H1 (cell line): ENCODE measurements around the gene CRABP1. TPM values are rescaled to one million over a fixed set of nuclear protein-coding genes. Genes with fewer than 3 reads are reported as not detected.

Experiments
- CBX8 ChIP-seq: fragments of 300-800, 300-1000 bp; sonication (generic); IDR thresholded peaks from 2 replicates; pipeline ENCODE4 v1.7.1; 2016; ENCODE audit warnings: low read depth, low read length, borderline replicate concordance
- CHD1 ChIP-seq: IDR thresholded peaks from 2 replicates; pipeline ENCODE4 v1.6.1; 2012; ENCODE audit warnings: low read depth, low read length, improper control_type of control experiment
- EGR1 ChIP-seq: IDR thresholded peaks from 2 replicates; pipeline ENCODE4 v1.6.1; 2011; ENCODE audit warnings: low read depth, low read length, borderline replicate concordance
- GABPA ChIP-seq: IDR thresholded peaks from 2 replicates; pipeline ENCODE4 v1.6.1; 2011; ENCODE audit warnings: mild to moderate bottlenecking, low read length, moderate library complexity, borderline replicate concordance; ENCODE audit not compliant: insufficient read depth
- SP2 ChIP-seq: IDR thresholded peaks from 2 replicates; pipeline ENCODE4 v1.6.1; 2012; ENCODE audit warnings: mild to moderate bottlenecking, low read length, inconsistent platforms
- TAF1 ChIP-seq: IDR thresholded peaks from 2 replicates; pipeline ENCODE4 v1.6.1; 2011; ENCODE audit warnings: mild to moderate bottlenecking, low read depth, low read length
- polyA plus RNA-seq, 7 experiments: library from polyadenylated mRNA; depleted of rRNA in 3 of 7; stranded (reverse) in 5 of 7; unstranded in 2 of 7; fragments of >200 nt in 5 of 7; fragments of 200-250 nt in 2 of 7; gene quantifications; 1 replicate in 5 of 7; 2 replicates in 1 of 7; 4 replicates in 1 of 7; pipeline versions ENCODE4 v1.2.1 to v1.2.3, GENCODE V29; 2011 to 2013; ENCODE audit warnings: missing spikeins in 2 of 7, mixed read lengths in 2 of 7
- total RNA-seq: library from RNA; stranded (reverse); fragmentation: NEBNext Ultra II Directional; extraction: Animal tissue kit (Norgen Biotek cat#: 25700); gene quantifications from 2 replicates; pipeline ENCODE4 v1.2.1, GENCODE V29; 2021
- TF ChIP-seq, protein P1 (sequence below): IDR thresholded peaks from 2 replicates; pipeline ENCODE4 v1.6.1; 2012; ENCODE audit warnings: low read length, inconsistent platforms

Gene CRABP1
- total and polyA plus RNA-seq, 2 of the 8 experiments (the other 6 are each of a cell fraction or from before 2014, with no cell fraction given) = 385 to 655 TPM

DNA sequence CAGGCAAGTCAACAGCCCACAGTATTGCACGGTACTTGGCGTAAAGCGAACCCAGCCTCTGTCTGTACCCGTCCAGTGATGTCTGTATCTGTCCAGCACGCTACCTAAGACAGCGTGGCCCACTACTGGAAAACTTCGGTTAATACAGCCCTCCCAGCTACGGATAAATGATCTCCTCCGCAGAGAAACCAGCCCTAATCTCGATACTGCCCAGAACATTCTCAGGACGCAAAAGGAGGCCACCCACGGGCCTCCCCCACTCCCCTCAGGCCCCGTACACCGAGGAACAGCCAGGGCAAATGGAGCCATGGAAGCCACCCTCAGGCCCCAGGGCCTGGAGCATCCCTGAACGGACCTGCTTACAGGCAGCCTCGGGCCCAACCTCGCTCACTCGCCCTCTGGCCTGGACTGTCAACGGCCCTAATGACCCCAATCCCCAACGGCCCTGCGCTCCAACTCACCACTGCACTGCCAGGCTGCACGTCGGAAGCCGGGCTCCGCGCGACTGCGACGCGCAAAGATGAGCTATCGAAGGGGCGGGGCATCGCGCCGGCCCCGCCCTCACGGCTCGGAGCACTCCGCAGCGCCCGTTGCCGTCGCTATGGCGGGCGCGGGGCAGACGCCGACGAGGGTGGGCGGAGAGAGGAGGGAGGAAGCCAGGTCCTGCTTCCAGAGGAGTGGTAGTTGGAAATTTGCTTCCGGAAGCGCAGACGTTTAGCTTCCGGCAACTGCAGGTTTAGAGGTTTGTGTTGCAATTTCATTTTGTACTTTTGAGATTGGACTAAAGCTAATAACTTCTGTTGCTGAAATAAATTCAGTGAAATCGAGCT is 40.8 kb upstream of the CRABP1 start, which contains the start of gene SKIC8 (continued):
- TF ChIP-seq, protein P1, sequence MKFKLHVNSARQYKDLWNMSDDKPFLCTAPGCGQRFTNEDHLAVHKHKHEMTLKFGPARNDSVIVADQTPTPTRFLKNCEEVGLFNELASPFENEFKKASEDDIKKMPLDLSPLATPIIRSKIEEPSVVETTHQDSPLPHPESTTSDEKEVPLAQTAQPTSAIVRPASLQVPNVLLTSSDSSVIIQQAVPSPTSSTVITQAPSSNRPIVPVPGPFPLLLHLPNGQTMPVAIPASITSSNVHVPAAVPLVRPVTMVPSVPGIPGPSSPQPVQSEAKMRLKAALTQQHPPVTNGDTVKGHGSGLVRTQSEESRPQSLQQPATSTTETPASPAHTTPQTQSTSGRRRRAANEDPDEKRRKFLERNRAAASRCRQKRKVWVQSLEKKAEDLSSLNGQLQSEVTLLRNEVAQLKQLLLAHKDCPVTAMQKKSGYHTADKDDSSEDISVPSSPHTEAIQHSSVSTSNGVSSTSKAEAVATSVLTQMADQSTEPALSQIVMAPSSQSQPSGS = no peak
- TF ChIP-seq CHD1 (no peak), CBX8 (no peak), EGR1 (0 out of 2 replicates have a peak, but pooled peaks have one; percentile 31), SP2 (no peak), TAF1 (peak; percentile 92), GABPA (no peak)
